Spleen (tissue), 7 donors: ENCODE results near the gene TCF7L1.

ENCODE experiments used
- CTCF ChIP-seq, 11 experiments: fragments of 200-600 bp in 7 of 11; fragments of 450-650 bp in 4 of 11; sonication (generic) in 4 of 11; IDR thresholded peaks in 8 of 11; conservative IDR thresholded peaks in 3 of 11; 1 replicate in 7 of 11; 2 replicates in 4 of 11; pipeline versions ENCODE4 v1.4.0 to v1.8.0; 2016 to 2021; ENCODE audit warnings: antibody characterized with exemption in 11 of 11, inconsistent platforms in 4 of 11, mild to moderate bottlenecking in 1 of 11
- POLR2A ChIP-seq, 3 donors: fragments of 450-650 bp; IDR thresholded peaks; one replicate each; pipeline ENCODE4 v1.5.1; 2017; ENCODE audit warnings: antibody characterized with exemption in 3 of 3, mild to moderate bottlenecking in 1 of 3
- POLR2AphosphoS5 ChIP-seq, 3 donors: sonication (generic); formaldehyde crosslinking; IDR thresholded peaks; one replicate each; pipeline ENCODE4 v1.5.1; 2017; ENCODE audit warnings: antibody characterized with exemption in 3 of 3
- donor health status: DM: no; HTN: no; CAD: no; lungs with moderate emphysema.
- donor health status: DM: no; HTN: no; CAD: no.
- donor health status: DM: no; HTN: no; CAD: no.

- no peak for TF ChIP-seq CTCF (IDR thresholded peaks at IDR 0.05 in 8 of 11, conservative IDR thresholded peaks at IDR 0.05 in 3 of 11)
- peak; percentile 37 to 81 (median 64) for TF ChIP-seq POLR2AphosphoS5 (IDR thresholded peaks at IDR 0.05)
- no peak for TF ChIP-seq POLR2A (IDR thresholded peaks at IDR 0.05)
Observed at GRCh38 chr2:85308896-85309555, 175.8 kb downstream of the TCF7L1 start.
